SK-N-SH (cell line): ENCODE data around the gene C20orf144.
A peak's percentile ranks its signal among the peaks of the same experiment; 100 is the strongest.

Source experiments
- FOSL2 ChIP-seq: IDR thresholded peaks from 2 replicates; pipeline ENCODE4 v1.4.0; 2012; ENCODE audit warnings: low read depth, mild to moderate bottlenecking, moderate library complexity, borderline replicate concordance
- TF ChIP-seq, protein P1 (sequence below): fragments of 200-600 bp; sonication (generic); IDR thresholded peaks from 2 replicates; pipeline ENCODE4 v1.6.1; 2017; ENCODE audit warnings: antibody characterized with exemption, mild to moderate bottlenecking, moderate library complexity
- TF ChIP-seq, protein P2 (sequence below): IDR thresholded peaks from 2 replicates; pipeline ENCODE4 v1.4.0; 2012; ENCODE audit warnings: low read depth

DNA sequence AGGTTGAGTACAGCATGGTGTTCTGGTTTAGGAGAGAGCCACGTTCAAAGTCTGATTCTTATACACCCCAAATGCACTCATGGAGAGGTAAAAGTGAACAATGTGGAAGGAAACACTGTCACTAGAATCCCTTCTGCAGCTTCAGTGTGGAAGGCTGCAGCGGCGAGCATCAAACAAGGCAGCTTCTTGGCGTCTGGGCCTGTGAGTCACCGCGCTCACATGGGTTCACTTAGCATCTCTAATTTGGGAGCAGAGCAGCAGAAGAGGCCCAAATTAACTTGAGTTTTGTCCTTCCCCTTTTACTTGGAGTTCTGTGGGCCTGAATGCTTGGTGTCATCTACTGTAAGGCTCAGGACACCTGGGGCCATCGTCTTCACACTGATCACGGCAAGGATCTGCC is 35.0 kb downstream of the C20orf144 start:
- TF ChIP-seq, protein P1, sequence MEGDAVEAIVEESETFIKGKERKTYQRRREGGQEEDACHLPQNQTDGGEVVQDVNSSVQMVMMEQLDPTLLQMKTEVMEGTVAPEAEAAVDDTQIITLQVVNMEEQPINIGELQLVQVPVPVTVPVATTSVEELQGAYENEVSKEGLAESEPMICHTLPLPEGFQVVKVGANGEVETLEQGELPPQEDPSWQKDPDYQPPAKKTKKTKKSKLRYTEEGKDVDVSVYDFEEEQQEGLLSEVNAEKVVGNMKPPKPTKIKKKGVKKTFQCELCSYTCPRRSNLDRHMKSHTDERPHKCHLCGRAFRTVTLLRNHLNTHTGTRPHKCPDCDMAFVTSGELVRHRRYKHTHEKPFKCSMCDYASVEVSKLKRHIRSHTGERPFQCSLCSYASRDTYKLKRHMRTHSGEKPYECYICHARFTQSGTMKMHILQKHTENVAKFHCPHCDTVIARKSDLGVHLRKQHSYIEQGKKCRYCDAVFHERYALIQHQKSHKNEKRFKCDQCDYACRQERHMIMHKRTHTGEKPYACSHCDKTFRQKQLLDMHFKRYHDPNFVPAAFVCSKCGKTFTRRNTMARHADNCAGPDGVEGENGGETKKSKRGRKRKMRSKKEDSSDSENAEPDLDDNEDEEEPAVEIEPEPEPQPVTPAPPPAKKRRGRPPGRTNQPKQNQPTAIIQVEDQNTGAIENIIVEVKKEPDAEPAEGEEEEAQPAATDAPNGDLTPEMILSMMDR: no peak
- TF ChIP-seq, protein P2, sequence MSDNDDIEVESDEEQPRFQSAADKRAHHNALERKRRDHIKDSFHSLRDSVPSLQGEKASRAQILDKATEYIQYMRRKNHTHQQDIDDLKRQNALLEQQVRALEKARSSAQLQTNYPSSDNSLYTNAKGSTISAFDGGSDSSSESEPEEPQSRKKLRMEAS: peak; percentile 57
- TF ChIP-seq FOSL2: peak; percentile 64; the same call in 1 of the 2 replicates
